ENCODE data around the gene RBM19.

GRCh38 chr12:113926788-113927187, 39.3 kb downstream of the RBM19 start:
- TF ChIP-seq HDGF (IDR thresholded peaks at IDR 0.05; ENCODE audit: borderline replicate concordance), result no peak
- TF ChIP-seq FOXM1 (IDR thresholded peaks at IDR 0.05; ENCODE audit: borderline replicate concordance), result no peak
- TF ChIP-seq ELF4 (IDR thresholded peaks at IDR 0.05), result no peak
- no peak for TF ChIP-seq L3MBTL2 (conservative IDR thresholded peaks at IDR 0.05)
- TF ChIP-seq FOXK2 (IDR thresholded peaks at IDR 0.05), result no peak
- TF ChIP-seq LEF1 (IDR thresholded peaks at IDR 0.05; ENCODE audit: borderline replicate concordance), result no peak
- TF ChIP-seq BHLHE40 (IDR thresholded peaks at IDR 0.05; ENCODE audit: borderline replicate concordance), result no peak
- TF ChIP-seq SUZ12 (IDR thresholded peaks at IDR 0.05), result no peak
- no peak for TF ChIP-seq SP1 (IDR thresholded peaks at IDR 0.05)
- TF ChIP-seq PKNOX1 (IDR thresholded peaks at IDR 0.05), result no peak
- no peak for TF ChIP-seq FOXA1 (IDR thresholded peaks at IDR 0.05)
